Stimulated activated CD4-positive, alpha-beta T cell treated with anti-CD3 and anti-CD28 coated beads, Interleukin-1b, Interleukin-23, amount 100 ng/mL, for 1 hour (primary cell): ENCODE results near the gene CCL17.
"Not testable (repeated sequence)": the region's sequence is repeated elsewhere in the genome, so short reads cannot be mapped to it uniquely, and the experiment has no call there.

Experiments used
- DNase-seq, 2 donors: peaks; one replicate each; pipeline ENCODE4 v3.0.0-alpha.2; 2020; ENCODE audit warnings: low read depth in 2 of 2

The CCL17 gene

GRCh38 chr16:57396786-57397185 lies 7.8 kb upstream of the CCL17 start:
- DNase-seq, result no peak

- not testable (repeated sequence) for DNase-seq
Measured at GRCh38 chr16:57397493-57397892, 7.1 kb upstream of the CCL17 start.

GRCh38 chr16:57401943-57402640 lies 2.5 kb upstream of the CCL17 start:
- no peak for DNase-seq

- DNase-seq, result no peak
Measured at GRCh38 chr16:57405097-57405496, 530 bp downstream of the CCL17 start.

GRCh38 chr16:57406881-57407280 lies 2.3 kb downstream of the CCL17 start:
- no peak for DNase-seq

GRCh38 chr16:57407521-57408353 lies 3.2 kb downstream of the CCL17 start:
- DNase-seq, result no peak

- DNase-seq, result no peak
Measured at GRCh38 chr16:57409065-57409464, 4.5 kb downstream of the CCL17 start.

GRCh38 chr16:57409870-57410587 lies 5.5 kb downstream of the CCL17 start:
- DNase-seq, result no peak

GRCh38 chr16:57411362-57411976 lies 6.9 kb downstream of the CCL17 start:
- no peak for DNase-seq

GRCh38 chr16:57412584-57412983 lies 8.0 kb downstream of the CCL17 start:
- no peak for DNase-seq

- no peak for DNase-seq
Measured at GRCh38 chr16:57413301-57413730, 8.7 kb downstream of the CCL17 start.

- no peak for DNase-seq
Measured at GRCh38 chr16:57413733-57414132, 9.2 kb downstream of the CCL17 start.

- no peak for DNase-seq
Measured at GRCh38 chr16:57416084-57416483, 11.5 kb downstream of the CCL17 start.

- no peak for DNase-seq
Measured at GRCh38 chr16:57419506-57419905, 14.9 kb downstream of the CCL17 start.

- no peak for DNase-seq
Measured at GRCh38 chr16:57422026-57422944, 17.7 kb downstream of the CCL17 start.

- no peak for DNase-seq
Measured at GRCh38 chr16:57423152-57423551, 18.6 kb downstream of the CCL17 start.

- DNase-seq, result no peak
Measured at GRCh38 chr16:57424583-57424982, 20.0 kb downstream of the CCL17 start.

GRCh38 chr16:57426356-57426755 lies 21.8 kb downstream of the CCL17 start:
- no peak for DNase-seq

- DNase-seq, result no peak
Measured at GRCh38 chr16:57427307-57427706, 22.7 kb downstream of the CCL17 start.

- DNase-seq, result no peak
Measured at GRCh38 chr16:57427824-57428223, 23.3 kb downstream of the CCL17 start.

GRCh38 chr16:57430955-57431354 lies 26.4 kb downstream of the CCL17 start:
- no peak for DNase-seq
